GM19025 (cell line): ENCODE data around the gene ARL6IP5.

ENCODE experiments used
- ATAC-seq: cut with Tn5 transposase; IDR thresholded peaks from one replicate; pipeline ENCODE4 v1.9.1; 2021; ENCODE audit warnings: mild to moderate bottlenecking, low read depth, moderate library complexity; ENCODE audit not compliant: unreplicated experiment

ARL6IP5 gene

GRCh38 chr3:69113536-69113935 lies 28.8 kb downstream of the ARL6IP5 start:
- no peak for ATAC-seq

GRCh38 chr3:69115731-69116130 lies 31.0 kb downstream of the ARL6IP5 start:
- ATAC-seq: no peak

- ATAC-seq: no peak
These were observed 31.4 kb downstream of the ARL6IP5 start for GRCh38 chr3:69116162-69116561.

- ATAC-seq: no peak
These were observed 32.2 kb downstream of the ARL6IP5 start for GRCh38 chr3:69116897-69117296.

- ATAC-seq: no peak
These were observed 33.8 kb downstream of the ARL6IP5 start for GRCh38 chr3:69118555-69118954.

GRCh38 chr3:69119138-69119537 lies 34.4 kb downstream of the ARL6IP5 start:
- no peak for ATAC-seq

GRCh38 chr3:69119681-69120080 lies 34.9 kb downstream of the ARL6IP5 start:
- ATAC-seq: no peak

- ATAC-seq: peak; percentile 60
These were observed 36.2 kb downstream of the ARL6IP5 start for GRCh38 chr3:69120879-69121464.

- no peak for ATAC-seq
These were observed 36.8 kb downstream of the ARL6IP5 start for GRCh38 chr3:69121513-69121912.

- no peak for ATAC-seq
These were observed 37.2 kb downstream of the ARL6IP5 start for GRCh38 chr3:69121950-69122349.

GRCh38 chr3:69122403-69122802 lies 37.7 kb downstream of the ARL6IP5 start, which contains the start of gene LMOD3:
TSS of gene LMOD3 (minus strand) at chr3:69122595. CDS start at chr3:69122386, 209 bp downstream.
- no peak for ATAC-seq

- ATAC-seq: no peak
These were observed 41.5 kb downstream of the ARL6IP5 start for GRCh38 chr3:69126216-69126615.

- ATAC-seq: no peak
These were observed 42.3 kb downstream of the ARL6IP5 start for GRCh38 chr3:69126999-69127398.

GRCh38 chr3:69128509-69128908 lies 43.8 kb downstream of the ARL6IP5 start:
- ATAC-seq: no peak

GRCh38 chr3:69129531-69129930 lies 44.8 kb downstream of the ARL6IP5 start:
- ATAC-seq: no peak

GRCh38 chr3:69130689-69131088 lies 46.0 kb downstream of the ARL6IP5 start:
- ATAC-seq: no peak

GRCh38 chr3:69137005-69137404 lies 52.3 kb downstream of the ARL6IP5 start:
- no peak for ATAC-seq

- no peak for ATAC-seq
These were observed 52.7 kb downstream of the ARL6IP5 start for GRCh38 chr3:69137412-69137811.

- ATAC-seq: no peak
These were observed 56.6 kb downstream of the ARL6IP5 start for GRCh38 chr3:69141313-69141712.

GRCh38 chr3:69142090-69142489 lies 57.4 kb downstream of the ARL6IP5 start:
- no peak for ATAC-seq

GRCh38 chr3:69142797-69143454 lies 58.2 kb downstream of the ARL6IP5 start:
- ATAC-seq: no peak

GRCh38 chr3:69143612-69144011 lies 58.9 kb downstream of the ARL6IP5 start:
- ATAC-seq: no peak
